HG02759 (cell line): ENCODE results near the gene NSFL1C.
"Not testable (repeated sequence)": the region's sequence is repeated elsewhere in the genome, so short reads cannot be mapped to it uniquely, and the experiment has no call there.

Source experiments
- ATAC-seq: cut with Tn5 transposase; IDR thresholded peaks from one replicate; pipeline ENCODE4 v1.9.1; 2021; ENCODE audit warnings: mild to moderate bottlenecking, moderate library complexity; ENCODE audit not compliant: unreplicated experiment

The NSFL1C gene

DNA sequence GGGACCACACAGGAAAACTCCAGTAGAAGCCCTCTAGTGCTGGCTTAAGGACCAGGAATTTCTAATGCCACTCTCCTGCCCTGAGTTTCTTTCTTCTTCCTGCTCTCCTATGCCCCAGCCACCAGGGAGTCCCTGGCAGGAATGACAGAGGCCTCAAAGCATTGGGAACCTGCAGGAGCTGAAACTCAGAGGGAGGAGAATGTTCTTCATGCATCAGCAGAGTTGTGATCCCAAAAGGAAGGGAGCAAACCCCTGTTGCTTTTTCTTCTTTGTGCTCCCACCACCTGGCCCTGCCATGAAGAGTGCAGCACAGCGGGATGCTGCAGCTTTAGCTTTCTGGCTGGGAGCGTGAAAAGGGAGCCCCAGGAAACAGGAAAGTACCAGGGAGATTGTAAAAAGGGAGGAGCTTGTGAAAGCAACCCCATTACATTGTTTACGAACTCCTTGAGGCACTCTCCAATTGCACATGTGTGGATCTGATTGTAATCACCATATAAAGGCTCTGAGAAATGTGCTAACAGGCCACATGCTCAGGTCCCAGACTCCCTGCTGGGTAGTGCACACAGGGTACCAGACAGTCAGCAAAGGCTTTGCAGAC, 39.1 kb downstream of the NSFL1C start:
- no peak for ATAC-seq

DNA sequence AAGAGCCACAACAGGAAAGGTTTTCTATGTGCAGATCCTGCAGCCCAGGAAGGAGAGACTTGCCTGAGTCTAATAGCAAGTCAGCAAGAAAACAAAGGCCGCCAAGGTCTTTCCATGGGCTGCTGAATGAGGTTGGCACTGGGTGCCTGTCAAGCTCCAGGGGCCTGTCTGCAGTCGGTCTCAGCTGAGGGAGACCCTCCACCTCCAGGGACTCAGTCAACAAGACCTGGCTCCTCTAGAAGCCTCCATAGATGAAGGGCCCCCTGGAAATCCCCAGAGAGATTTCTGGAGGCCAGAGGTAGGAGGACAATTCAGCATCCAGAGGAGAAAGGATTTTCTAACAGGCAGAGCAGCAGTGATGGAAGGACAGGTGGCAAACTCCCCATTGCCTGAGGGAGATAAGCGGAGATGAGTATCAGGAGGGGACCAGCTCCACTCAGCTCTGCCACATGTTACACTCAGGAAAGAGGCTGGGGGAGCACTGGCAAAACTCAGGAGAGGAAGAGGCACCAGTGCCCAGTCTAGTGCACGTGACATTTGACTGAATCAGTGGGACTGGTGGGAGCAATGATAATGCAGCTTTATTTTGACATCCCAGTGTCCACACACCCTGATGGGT, 40.3 kb downstream of the NSFL1C start:
- no peak for ATAC-seq

DNA sequence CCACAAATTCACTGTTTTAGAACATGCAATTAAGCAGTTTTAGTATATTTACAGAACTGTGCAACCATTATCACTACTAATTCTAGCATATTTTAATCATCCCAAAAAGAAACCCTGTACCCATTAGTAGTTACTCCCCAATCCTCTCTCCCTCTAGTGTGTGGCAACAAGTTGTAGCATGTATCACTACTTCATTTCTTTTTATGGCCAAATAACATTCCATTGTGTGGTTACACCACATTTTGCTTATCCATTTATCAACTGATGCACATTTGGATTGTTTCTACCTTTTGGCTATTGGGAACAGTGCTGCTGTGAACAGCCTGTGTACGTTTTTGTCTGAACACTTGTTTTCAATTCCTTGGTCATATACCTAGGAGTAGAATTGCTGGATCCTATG, 42.3 kb downstream of the NSFL1C start:
- ATAC-seq: no peak

DNA sequence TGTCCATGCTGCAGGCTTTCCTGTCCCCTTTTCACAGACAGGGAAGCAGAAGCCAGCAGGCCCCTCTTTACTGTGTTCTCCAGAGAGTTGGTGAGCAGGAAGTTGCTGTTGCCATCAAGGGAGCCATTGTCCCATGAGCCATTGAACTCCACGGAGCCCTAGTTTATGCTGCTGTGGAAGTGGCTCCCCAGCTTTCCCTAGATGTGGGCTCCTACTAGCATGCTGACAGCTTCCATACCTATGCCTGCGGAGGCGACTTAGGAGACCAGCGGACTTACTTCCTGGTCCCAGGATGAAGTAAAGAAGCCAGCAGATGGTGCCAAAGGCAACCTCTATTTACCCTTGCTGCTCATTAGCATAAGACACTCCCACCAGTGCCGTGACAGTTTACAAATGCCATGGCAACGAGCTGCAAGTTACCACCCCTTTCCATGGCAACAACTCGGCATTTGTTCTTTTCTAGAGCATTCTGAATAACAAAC, 43.0 kb downstream of the NSFL1C start:
- ATAC-seq: no peak

DNA sequence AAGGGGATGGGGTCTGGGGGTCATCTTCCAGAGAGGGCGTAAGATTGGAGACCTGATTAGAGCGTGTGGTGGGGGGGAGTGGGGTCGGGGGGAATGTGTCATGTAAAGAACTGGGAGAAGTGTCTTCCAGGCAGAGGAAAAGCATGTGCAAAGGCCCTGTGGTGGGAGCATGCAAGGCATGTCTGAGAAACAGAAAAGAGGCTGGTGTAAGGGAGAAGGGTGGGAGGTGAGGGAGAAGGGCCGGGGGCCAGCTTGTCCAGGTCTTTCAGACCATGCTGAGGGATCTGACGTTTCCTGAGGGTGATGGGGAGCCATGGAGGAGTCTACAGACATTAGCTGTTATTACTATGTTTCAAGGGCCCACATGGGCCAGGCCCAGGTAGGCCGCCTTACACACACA, 43.4 kb downstream of the NSFL1C start:
- ATAC-seq: no peak

DNA sequence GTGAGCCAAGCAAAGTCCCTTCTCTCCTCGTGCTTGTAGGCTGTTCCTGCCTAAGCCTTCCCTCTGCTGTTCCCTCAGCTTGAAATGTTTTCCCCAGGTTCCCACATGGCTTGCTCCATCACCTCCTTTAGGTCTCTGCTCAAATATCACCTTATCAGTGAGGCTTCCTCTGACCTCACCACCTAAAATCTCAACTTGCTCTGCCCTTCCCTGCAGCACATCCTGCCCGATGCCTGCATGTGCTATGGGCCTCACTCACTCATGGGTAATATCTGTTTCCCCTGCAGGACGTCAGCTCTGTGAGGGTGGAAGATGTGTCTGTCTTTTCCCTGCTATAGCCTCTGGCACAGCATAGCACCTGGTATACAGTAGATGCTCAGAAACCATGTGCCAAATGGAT, 43.9 kb downstream of the NSFL1C start:
- ATAC-seq: no peak

DNA sequence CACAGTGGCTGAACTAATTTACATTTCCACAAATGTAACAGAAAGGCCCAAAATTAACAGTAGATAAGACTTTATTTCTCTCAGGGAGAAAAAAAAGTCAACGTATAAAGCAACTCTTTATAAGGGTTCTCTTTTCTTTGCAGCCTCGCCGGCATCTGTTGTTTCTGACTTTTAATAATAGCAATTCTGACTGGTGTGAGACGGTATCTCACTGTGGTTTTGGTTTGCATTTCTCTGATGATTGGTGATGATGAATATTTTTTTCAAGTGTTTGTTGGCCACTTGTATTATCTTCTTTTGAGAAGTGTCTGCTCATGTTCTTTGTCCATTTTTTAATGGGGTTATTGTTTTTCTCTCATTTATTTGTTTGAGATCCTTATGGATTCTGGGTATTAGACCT, 46.6 kb downstream of the NSFL1C start:
- no peak for ATAC-seq

DNA sequence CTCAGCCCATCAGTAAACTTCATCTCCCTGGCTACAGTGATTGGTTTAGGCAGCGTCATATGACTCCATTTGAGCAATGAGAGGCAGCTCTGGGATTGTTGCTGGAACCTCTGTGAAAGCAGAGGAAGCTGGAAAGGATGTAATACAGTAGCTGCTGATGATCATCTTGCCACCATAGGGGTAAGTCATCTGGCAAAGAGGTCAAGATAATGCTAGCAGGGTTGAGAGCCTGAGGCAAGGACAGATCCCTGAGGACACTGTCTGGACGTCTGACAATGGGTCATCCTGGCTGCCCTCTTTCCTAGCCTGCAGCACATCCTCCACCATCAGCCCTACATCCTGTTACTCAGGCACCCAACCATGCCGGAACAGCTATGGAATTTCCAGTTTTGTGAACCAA, 48.3 kb downstream of the NSFL1C start:
- ATAC-seq: no peak

DNA sequence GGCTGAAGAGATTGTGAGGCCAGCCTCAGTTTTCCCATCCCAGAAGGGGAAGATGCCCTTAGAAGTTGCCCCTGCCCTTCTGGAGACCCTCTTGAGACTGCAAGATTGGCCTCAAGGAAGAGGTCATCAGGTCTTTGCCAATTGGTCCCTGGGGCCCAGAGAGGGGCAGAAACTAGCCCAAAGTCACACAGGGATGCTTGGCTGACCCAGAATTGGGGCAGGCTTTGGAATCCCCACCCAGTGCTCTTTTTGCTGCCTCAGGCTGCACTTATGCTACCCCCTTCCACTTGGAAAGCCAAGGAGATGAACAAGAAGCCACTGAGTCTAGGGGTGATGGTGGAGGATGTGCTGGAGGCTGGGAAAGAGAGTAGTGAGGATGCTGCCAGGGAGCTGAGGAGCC, 48.9 kb downstream of the NSFL1C start:
- no peak for ATAC-seq

DNA sequence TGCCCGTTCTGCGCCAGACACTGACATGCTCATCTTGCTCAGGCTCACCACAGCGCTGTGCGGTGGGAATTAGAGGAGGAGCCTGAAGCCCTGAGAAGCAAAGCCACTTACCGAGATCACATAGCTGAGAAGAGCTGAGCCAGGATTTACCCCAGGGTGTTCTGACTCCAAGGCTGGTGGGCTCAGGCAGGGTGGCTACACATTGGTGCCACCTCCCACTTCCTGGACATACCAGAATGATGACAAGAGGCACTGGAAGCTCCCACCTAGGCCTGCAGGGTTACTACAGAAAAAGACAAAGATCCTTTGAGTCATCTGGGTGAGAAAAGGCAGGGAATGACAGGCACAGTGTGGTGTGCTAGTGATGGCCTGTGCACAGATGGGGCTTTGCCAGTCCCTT, 49.4 kb downstream of the NSFL1C start:
- no peak for ATAC-seq

DNA sequence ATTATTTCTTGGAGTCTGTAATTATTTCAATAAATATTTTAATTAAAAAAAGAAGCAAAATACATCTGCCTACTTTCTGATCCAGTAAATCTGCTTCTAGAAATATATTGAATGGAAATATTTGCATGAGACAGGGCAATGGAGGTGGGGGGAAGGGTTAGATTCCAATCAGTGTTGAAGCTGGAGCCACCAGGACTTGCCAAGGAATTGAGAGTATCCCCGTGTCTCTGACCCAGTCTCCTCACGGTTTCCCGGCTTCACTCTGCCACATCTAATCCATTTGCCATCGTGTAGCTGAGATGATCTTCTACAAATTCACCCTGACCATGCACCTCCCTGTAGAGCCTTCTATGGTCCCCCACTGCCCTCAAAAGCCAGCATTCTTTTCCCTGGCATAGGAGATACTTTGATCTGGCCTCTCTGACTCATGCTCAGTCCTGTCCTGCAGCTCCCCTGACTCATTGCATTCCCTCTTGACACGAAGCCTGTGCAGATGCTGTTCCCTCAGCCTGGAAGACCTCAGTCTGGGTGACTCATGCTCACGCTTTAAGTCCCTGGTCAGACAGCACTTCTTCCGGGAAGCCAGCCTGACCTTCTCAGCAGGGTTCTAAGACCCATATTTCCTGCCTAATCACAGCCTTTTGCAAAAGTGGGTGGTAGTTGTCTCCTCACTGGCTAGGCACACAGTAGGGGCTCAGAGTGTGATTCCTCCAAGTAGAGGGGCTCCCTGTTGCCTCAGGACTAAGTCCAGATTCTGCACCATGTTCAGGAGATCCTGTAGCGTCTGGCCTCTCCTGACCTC, 50.8 kb downstream of the NSFL1C start:
- ATAC-seq: no peak

DNA sequence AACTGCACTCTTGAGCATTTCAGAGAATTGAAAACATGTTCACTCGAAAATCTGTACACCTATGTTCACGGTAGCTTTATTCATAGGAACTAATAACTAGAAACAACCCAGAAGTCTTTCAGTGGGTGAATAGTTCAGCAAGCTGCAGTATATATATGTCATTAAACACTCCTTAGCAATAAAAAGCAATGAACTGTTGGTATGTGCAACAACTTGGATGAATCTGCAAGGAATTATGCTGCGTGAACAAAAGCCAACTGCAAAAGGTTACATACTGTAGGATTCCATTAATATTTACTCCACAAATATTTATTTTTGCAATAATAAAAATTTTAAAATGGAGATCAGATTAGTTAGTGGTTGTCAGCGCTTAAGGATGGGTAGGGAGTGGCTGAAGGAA, 51.7 kb downstream of the NSFL1C start:
- no peak for ATAC-seq

DNA sequence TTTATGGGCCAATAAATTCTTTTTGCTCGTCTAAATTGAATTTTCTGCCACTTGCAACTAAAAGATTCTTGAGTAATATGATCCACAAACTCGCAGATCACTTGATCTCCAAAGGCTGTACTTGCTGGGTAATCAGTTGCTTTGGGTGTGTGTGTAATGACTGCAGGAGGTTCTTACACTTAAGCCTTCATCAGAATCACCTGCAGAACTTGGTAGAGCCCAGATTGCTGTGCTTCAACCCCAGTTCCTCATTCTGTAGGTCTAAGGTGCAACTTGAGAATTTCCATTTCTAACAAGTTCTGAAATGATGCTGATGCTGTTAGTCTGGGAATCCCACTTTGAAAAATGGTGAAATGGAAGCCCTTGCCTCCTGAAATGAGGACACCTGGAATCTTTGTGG, 60.8 kb downstream of the NSFL1C start:
- no peak for ATAC-seq

DNA sequence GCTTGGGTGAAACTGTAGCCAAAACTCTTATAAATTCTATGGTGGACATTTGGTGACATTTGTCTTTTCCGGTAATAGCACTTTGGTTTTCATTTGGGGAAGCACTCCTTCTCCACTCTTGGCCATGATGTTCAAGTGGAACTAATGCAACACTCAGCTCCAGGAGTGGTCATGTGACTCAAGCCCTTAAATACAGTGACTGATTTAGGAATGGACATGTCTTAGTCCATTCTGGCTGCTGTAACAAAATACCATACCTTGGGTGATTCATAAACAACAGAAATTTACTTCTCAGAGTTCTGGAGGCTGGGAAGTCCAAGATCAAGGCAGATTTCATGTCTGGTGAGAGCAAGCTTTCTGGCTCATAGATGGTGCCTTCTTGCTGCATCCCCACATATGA, 63.0 kb downstream of the NSFL1C start:
- ATAC-seq: no peak

DNA sequence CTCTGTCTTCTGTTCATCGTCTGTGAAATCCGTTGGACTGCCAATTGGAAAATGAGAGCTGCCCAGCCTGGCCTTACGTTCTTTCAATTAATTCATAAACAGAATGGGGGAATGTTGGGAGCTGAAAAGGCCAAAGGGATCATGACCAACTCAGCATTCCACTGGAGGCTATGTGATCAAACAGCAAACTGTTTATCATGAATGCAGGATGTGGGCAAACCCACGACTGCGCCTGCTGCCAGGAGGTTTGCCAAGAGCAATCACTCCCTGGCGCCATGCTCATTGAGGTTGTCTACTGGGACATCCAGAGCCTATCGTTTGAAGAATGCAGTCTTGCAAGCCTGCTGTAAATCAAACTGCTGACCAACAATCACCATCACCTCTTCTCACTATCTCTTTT, 64.5 kb downstream of the NSFL1C start:
- no peak for ATAC-seq

DNA sequence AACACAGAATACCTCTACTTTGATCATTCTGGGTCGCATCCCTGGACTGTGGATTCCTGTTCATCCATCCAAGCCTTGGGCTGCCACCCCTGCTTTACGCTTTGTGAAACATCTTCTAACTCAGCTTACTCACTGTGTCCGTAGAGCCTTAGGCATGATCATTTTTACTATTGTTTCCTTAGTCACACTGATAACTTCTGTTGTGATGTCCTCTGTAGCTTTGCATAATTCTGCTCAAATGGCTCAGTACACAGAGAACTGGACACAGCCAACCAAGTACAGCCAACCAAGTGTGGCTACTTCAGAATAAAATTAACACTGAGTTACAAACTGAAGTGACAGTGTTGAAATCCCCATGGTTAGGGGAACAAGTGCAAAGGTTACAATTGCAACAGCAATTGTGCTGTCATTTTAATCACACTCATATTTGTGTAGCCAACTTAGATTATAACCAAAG, 65.2 kb downstream of the NSFL1C start:
- ATAC-seq: no peak

DNA sequence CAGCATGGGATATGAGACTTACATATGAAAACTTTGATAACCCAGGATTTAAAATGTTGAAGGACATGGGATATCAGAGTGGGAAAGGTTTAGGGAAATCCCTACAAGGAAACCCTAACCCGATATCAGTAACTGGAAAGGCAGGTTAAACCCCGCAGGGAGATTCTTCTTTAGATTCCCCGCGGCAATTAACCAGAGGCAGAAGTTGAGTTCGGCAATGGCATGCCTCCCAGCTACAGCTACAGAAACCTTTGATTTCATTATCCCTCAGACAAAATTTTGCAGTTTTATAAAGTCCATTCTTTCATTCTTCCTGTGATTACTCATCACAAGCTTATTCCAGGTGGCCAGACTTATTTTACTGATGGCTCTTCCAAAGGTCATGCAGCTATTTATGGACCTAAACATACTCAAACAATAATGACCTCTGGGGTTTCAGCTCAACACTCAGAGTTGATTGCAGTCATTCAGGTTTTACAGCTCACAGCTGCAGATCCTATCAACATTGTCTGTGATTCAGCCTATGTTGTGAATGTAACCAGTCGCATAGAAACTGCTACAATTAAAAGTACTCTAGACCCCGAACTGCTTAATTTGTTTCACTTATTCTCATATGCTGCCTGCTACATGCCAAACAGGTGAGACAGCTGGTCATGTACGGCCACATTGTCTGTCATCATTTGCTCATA, 66.8 kb downstream of the NSFL1C start:
- ATAC-seq: not testable (repeated sequence)

DNA sequence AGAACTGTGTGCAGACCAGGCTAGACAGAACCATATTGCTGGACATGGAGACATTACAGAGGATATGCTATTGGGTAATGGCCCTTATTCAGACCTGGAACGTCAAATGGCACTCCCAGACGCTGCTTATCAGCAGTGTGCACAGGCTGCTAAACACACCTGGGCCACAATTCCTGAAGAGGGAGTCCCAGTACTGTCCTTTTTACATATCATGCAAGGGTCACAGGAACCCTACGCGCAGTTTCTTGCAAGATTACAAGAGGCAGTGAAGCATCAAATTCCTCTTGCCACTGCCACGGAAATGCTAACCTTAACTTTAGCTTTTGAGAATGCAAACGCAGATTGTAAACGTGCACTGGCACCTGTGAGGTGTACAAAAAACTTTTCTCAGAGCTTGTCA, 68.5 kb downstream of the NSFL1C start:
- ATAC-seq: not testable (repeated sequence)

DNA sequence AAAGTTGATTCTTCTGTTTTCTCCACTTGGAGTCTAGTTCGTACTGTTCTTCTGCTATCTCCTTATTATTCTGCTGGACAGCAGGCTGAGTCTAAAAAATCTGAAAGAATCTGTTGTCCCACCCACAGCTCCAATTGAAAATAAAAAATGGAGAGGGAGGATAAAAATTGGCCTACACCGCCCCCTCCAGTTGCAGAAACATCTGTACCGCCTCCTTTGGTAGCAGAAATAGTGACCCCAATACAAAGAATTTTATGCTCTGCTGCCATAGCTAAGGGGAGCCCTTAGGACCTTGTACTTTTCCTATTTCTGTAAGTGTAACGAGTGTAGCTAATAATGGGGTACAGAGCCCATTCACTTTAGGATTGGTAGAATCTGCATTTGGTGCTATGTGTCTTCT, 68.9 kb downstream of the NSFL1C start:
- no peak for ATAC-seq

DNA sequence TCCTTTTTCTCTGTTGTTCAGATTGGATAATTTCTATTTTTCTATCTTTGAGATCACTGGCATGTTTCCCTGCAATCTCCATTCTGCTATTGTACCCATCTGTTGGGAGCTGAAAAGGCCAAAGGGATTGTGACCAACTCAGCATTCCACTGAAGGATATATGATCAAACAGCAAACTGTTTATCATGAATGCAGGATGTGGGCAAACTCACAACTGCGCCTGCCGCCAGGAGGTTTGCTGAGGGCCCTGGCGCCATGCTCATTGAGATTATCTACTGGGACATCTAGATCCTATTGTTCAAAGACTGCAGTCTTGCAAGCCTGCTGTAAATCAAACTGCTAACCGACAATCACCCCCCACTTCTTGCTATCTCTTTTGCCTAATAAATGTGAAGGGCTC, 69.9 kb downstream of the NSFL1C start:
- ATAC-seq: no peak

DNA sequence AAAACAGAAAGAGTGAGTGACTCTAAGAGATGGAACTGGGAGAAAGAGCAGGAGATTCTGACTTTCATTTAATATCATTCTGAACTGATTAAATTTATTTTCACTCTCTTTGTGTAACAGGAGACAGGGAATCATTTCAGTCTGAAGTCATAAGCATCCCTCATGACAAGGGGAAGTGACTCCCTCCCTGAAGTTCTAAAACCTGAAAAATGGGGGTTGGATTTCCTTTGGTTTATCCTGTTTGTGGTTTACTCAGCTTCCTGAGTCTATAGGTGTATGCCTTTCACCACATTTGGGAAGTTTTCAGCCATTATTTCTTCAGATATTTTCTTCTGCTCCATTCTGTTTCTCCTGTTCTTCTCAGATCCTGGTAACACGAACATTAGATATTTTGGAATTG, 70.4 kb downstream of the NSFL1C start:
- no peak for ATAC-seq

DNA sequence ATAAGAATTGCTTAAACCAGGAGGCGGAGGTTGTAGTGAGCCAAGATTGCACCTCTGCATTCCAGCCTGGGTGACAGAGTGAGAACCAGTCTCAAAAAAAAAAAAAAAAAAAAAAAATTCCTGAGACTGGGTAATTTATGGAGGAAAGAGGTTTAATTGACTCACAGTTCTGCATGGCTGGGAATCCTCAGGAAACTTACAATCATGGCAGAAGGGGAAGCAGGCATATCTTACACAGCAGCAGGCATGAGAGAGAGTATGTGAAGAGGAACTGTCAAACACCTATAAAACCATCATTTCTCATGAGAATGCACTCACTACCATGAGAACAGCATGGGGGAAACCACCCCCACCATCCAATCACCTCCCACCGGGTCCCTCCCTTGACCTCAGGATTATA, 72.0 kb downstream of the NSFL1C start:
- ATAC-seq: no peak
